HepG2 (cell line): ENCODE data around the gene SETD1A. TPM values are rescaled to one million over a fixed set of nuclear protein-coding genes. Genes with fewer than 3 reads are reported as not detected.

ENCODE experiments used
- ATAC-seq: fragments of 200-7000 bp; cut with Tn5 transposase; 3 replicates; pipeline ENCODE4 v1.9.1; 2020; ENCODE audit warnings: mild to moderate bottlenecking, moderate library complexity
- BruUV-seq: library from RNA; stranded (reverse); fragments of 400-500 nt; replicated peaks from 2 replicates; lab custom pipeline; 2021; lab: Mats Ljungman, UMichigan
- CTCF ChIA-PET: fragments of 300-600 bp; formaldehyde crosslinking; extraction: SDS; loops from one replicate; lab custom pipeline; 2021; ENCODE audit warnings: low total read pairs, inconsistent platforms, low intra/inter-chr PET ratio; lab: Yijun Ruan, JAX
- POLR2A ChIA-PET: fragments of 350-600 bp; sonication (Branson Sonifier 250); formaldehyde crosslinking; loops from one replicate; lab custom pipeline; 2020; ENCODE audit warnings: antibody characterized with exemption, inconsistent platforms; lab: Yijun Ruan, JAX
- DNase-seq: peaks from one replicate; pipeline ENCODE4 v3.0.0-alpha.2; 2015; ENCODE audit warnings: low spot score
- FAIRE-seq: peaks from 3 replicates; lab custom pipeline; 2011; peaks lifted over from hg19 to GRCh38; lab: Jason Lieb, UNC
- H2AFZ ChIP-seq: one replicate; pipeline ENCODE4 v1.6.1; 2011; ENCODE audit warnings: low read length, inconsistent platforms
- H3K27ac ChIP-seq: fragments of 300-600 bp; 3 replicates; pipeline ENCODE4 v1.8.0; 2011; ENCODE audit warnings: mixed run types, mild to moderate bottlenecking, mixed read lengths, low read length, inconsistent platforms; ENCODE audit not compliant: insufficient read depth; ENCODE audit errors: extremely low read length
- H3K27me3 ChIP-seq, 2 experiments: fragments of 200-600 bp in 1 of 2; 2 replicates in 1 of 2; 3 replicates in 1 of 2; pipeline versions ENCODE4 v1.6.0 to v1.8.0; 2011; ENCODE audit warnings: low read length in 2 of 2, mild to moderate bottlenecking in 2 of 2, moderate library complexity in 2 of 2, inconsistent platforms in 1 of 2; ENCODE audit not compliant: insufficient read depth in 2 of 2, control insufficient read depth in 1 of 2
- H3K36me3 ChIP-seq, 2 experiments: fragments of 200-600 bp in 1 of 2; replicated peaks in 1 of 2; 2 replicates in 1 of 2; 3 replicates in 1 of 2; pipeline versions ENCODE4 v1.5.1 to v1.8.0; 2011; ENCODE audit warnings: low read length in 2 of 2, inconsistent platforms in 1 of 2; ENCODE audit not compliant: insufficient read depth in 2 of 2, control insufficient read depth in 1 of 2
- H3K4me1 ChIP-seq: 2 replicates; pipeline ENCODE4 v1.5.1; 2012; ENCODE audit warnings: low read length, inconsistent platforms; ENCODE audit not compliant: insufficient read depth
- H3K4me2 ChIP-seq: 2 replicates; pipeline ENCODE4 v1.6.0; 2011; ENCODE audit warnings: low read depth, low read length, inconsistent platforms
- H3K4me3 ChIP-seq, 3 experiments: fragments of 200-600 bp in 1 of 3; sonication (generic), shearing (Covaris generic) in 1 of 3; replicated peaks in 1 of 3; 2 replicates each; pipeline ENCODE4 v1.5.1; 2011 to 2016; ENCODE audit warnings: low read length in 3 of 3, inconsistent platforms in 2 of 3, low read depth in 2 of 3, mild to moderate bottlenecking in 2 of 3, control low read depth in 1 of 3, mixed read lengths in 1 of 3; ENCODE audit not compliant: insufficient read depth in 1 of 3
- H3K79me2 ChIP-seq: one replicate; pipeline ENCODE4 v1.6.1; 2011; ENCODE audit warnings: low read length, inconsistent platforms; ENCODE audit not compliant: insufficient read depth
- H3K9ac ChIP-seq: 2 replicates; pipeline ENCODE4 v1.6.0; 2011; ENCODE audit warnings: mild to moderate bottlenecking, low read depth, low read length, inconsistent platforms; ENCODE audit not compliant: insufficient read depth
- H3K9me3 ChIP-seq: 2 replicates; pipeline ENCODE4 v1.5.1; 2012; ENCODE audit warnings: mild to moderate bottlenecking, low read length
- H4K20me1 ChIP-seq: 2 replicates; pipeline ENCODE4 v1.6.0; 2011; ENCODE audit warnings: inconsistent platforms, mild to moderate bottlenecking, low read length, moderate library complexity; ENCODE audit not compliant: insufficient read depth
- EED ChIP-seq: sonication (generic); formaldehyde crosslinking; IDR thresholded peaks from 2 replicates; pipeline ENCODE4 v1.5.0; 2020; ENCODE audit warnings: mild to moderate bottlenecking, missing genetic modification reagents
- HMGA1 ChIP-seq: sonication (generic); formaldehyde crosslinking; conservative IDR thresholded peaks from 2 replicates; pipeline ENCODE4 v1.4.0; 2020; ENCODE audit warnings: missing genetic modification reagents
- MAFG ChIP-seq: sonication (generic); formaldehyde crosslinking; IDR thresholded peaks from 2 replicates; pipeline ENCODE4 v1.5.1; 2020; ENCODE audit warnings: mild to moderate bottlenecking, missing genetic modification reagents
- MAZ ChIP-seq, 2 experiments: sonication (generic) in 1 of 2; formaldehyde crosslinking in 1 of 2; IDR thresholded peaks; 2 replicates each; pipeline versions ENCODE4 v1.5.0 to v1.6.1; 2012 to 2020; ENCODE audit warnings: low read depth in 2 of 2, mild to moderate bottlenecking in 2 of 2, borderline replicate concordance in 1 of 2, improper control_type of control experiment in 1 of 2, low read length in 1 of 2, missing genetic modification reagents in 1 of 2, moderate library complexity in 1 of 2
- MEIS1 ChIP-seq: sonication (generic); formaldehyde crosslinking; IDR thresholded peaks from 2 replicates; pipeline ENCODE4 v1.9.0; 2021; ENCODE audit warnings: mild to moderate bottlenecking, missing genetic modification reagents, moderate library complexity, borderline replicate concordance
- TOE1 ChIP-seq: sonication (generic); formaldehyde crosslinking; IDR thresholded peaks from 2 replicates; pipeline ENCODE4 v1.4.0; 2020; ENCODE audit warnings: mild to moderate bottlenecking, missing genetic modification reagents
- ZBTB38 ChIP-seq: sonication (generic); formaldehyde crosslinking; IDR thresholded peaks from 2 replicates; pipeline ENCODE4 v1.5.1; 2020; ENCODE audit warnings: mild to moderate bottlenecking, missing genetic modification reagents
- ZFP91 ChIP-seq: sonication (generic); formaldehyde crosslinking; IDR thresholded peaks from 2 replicates; pipeline ENCODE4 v1.9.0; 2022; ENCODE audit warnings: missing genetic modification reagents, mild to moderate bottlenecking, borderline replicate concordance
- ZFX ChIP-seq: sonication (generic); formaldehyde crosslinking; IDR thresholded peaks from 2 replicates; pipeline ENCODE4 v1.4.0; 2020; ENCODE audit warnings: mild to moderate bottlenecking, low read depth, missing genetic modification reagents, moderate library complexity
- ZNF44 ChIP-seq: sonication (generic); formaldehyde crosslinking; IDR thresholded peaks from 2 replicates; pipeline ENCODE4 v1.5.1; 2020; ENCODE audit warnings: mild to moderate bottlenecking, missing genetic modification reagents
- ZNF501 ChIP-seq: sonication (generic); formaldehyde crosslinking; IDR thresholded peaks from 2 replicates; pipeline ENCODE4 v1.5.1; 2020; ENCODE audit warnings: mild to moderate bottlenecking, moderate library complexity, missing genetic modification reagents
- ZNF574 ChIP-seq: sonication (generic); formaldehyde crosslinking; IDR thresholded peaks from 2 replicates; pipeline ENCODE4 v1.4.0; 2020; ENCODE audit warnings: missing genetic modification reagents
- ZNF720 ChIP-seq: sonication (generic); formaldehyde crosslinking; IDR thresholded peaks from 2 replicates; pipeline ENCODE4 v1.4.0; 2020; ENCODE audit warnings: missing genetic modification reagents
- WGBS: methylation state at CpG from one replicate; pipeline ENCODE4 v1.1.6; 2017; ENCODE audit warnings: low lambda C conversion rate; 5-methylcytosine and 5-hydroxymethylcytosine counted together
- in situ Hi-C: cut with HindIII; loops from 2 replicates; pipeline ENCODE4 v1.10.0; 2017; ENCODE audit warnings: low pct_unique_long_range_greater_than_20kb; ENCODE audit not compliant: extremely low pct_ligation_motif_present
- intact Hi-C: fragments of 100-400 bp; cut with micrococcal nuclease; formaldehyde crosslinking; loops from one replicate; pipeline ENCODE4 v1.10.0; 2022; ENCODE audit not compliant: unreplicated experiment
- polyA plus RNA-seq, 8 experiments: library from polyadenylated mRNA; depleted of rRNA in 3 of 8; stranded (reverse) in 7 of 8; unstranded in 1 of 8; fragments of >200 nt; fragmentation: Illumina TruSeq in 4 of 8; extraction: Trizol in 4 of 8; gene quantifications; 2 replicates each; pipeline versions ENCODE4 v1.2.1 to v1.2.3, GENCODE V29; 2011 to 2016; ENCODE audit warnings: low read depth in 4 of 8, missing spikeins in 1 of 8, mixed read lengths in 1 of 8; ENCODE audit not compliant: insufficient read depth in 1 of 8
- total RNA-seq, 5 experiments: library from RNA; depleted of rRNA; stranded (reverse); fragments of >200 nt; fragmentation: Illumina TruSeq; extraction: Trizol; gene quantifications; 2 replicates each; pipeline ENCODE4 v1.2.3, GENCODE V29; 2016; ENCODE audit warnings: low read depth in 1 of 5

The SETD1A gene
- total and polyA plus RNA-seq, 2 of the 13 experiments (the other 11 are each of a cell fraction or from before 2014, with no cell fraction given) = 3.8 to 5.6 TPM

- TF ChIP-seq ZNF574 (CRISPR knock-in tag) (no peak), TOE1 (CRISPR knock-in tag) (no peak)
These were observed 34.8 kb downstream of the SETD1A start (continued) for GRCh38 chr16:30992276-30992780.

- Histone ChIP-seq H3K27ac (no peak overlapping the region), H3K79me2 (no peaks in the 10 kb centered on the region), H3K36me3 (no peaks in the 10 kb centered on the region), H3K9me3 (no peaks in the 10 kb centered on the region), H4K20me1 (no peaks in the 10 kb centered on the region), H3K9ac (no peak overlapping the region), H3K4me2 (peak overlapping the region; percentile 14; the same call in 1 of the 2 replicates), H3K4me1 (peaks cover 67% of the 10 kb centered on the region), H3K4me3 (no peak overlapping the region), H2AFZ (no peak overlapping the region), H3K27me3 (no peaks in the 10 kb centered on the region)
- 77% methylated on average over 29 of the region's 29 CpGs for WGBS
- ChIA-PET POLR2A (interaction anchor here (0.5 to 1.8 kb wide), 4 partner anchors 9 to 124 kb away, joined by 3 to 5 read pairs (median 4); partner anchors contain the start of genes KAT8 and VKORC1), CTCF (no interaction called here)
- ATAC-seq (no peak), FAIRE-seq (no peak), DNase-seq (no peak)
- in situ Hi-C loops = loop anchor here (5.0 to 25.0 kb wide), 3 partner anchors 464 to 882 kb away; partner anchors contain the start of genes ARMC5 and ZNF267
- intact Hi-C loops = no loop called here
- BruUV-seq = no TSS peak
- no peak for TF ChIP-seq MAZ (IDR thresholded peaks at IDR 0.05; ENCODE audit: borderline replicate concordance, low read depth, low read length)
- 0 out of 2 replicates have a peak, but pooled peaks have one; percentile 27 for TF ChIP-seq MAZ (CRISPR knock-in tag; IDR thresholded peaks at IDR 0.05; ENCODE audit: low read depth)
- TF ChIP-seq ZNF720 = no peak
- no peak for TF ChIP-seq MEIS1 (CRISPR knock-in tag)
- TF ChIP-seq EED (CRISPR knock-in tag) = peak; percentile 71; the same call in 1 of the 2 replicates
- TF ChIP-seq ZFX = peak; percentile 30; the same call in 1 of the 2 replicates
- TF ChIP-seq ZNF501 (CRISPR knock-in tag) = no peak
- no peak for TF ChIP-seq MAFG (CRISPR knock-in tag)
- TF ChIP-seq HMGA1 (CRISPR knock-in tag) = no peak
- TF ChIP-seq ZBTB38 (CRISPR knock-in tag) = peak; percentile 87
- no peak for TF ChIP-seq ZNF44 (CRISPR knock-in tag)
- 0 out of 2 replicates have a peak, but pooled peaks have one; percentile 16 for TF ChIP-seq ZFP91 (CRISPR knock-in tag)
These were observed 35.6 kb downstream of the SETD1A start for GRCh38 chr16:30992931-30993816.
